GM21825 (cell line): Measurements from ENCODE around the gene PRSS53.
A peak's percentile ranks its signal among the peaks of the same experiment; 100 is the strongest.

ENCODE experiments used
- ATAC-seq: cut with Tn5 transposase; IDR thresholded peaks from one replicate; pipeline ENCODE4 v1.9.1; 2021; ENCODE audit warnings: mild to moderate bottlenecking, moderate library complexity; ENCODE audit not compliant: unreplicated experiment

PRSS53 gene

GRCh38 chr16:31055613-31056012 lies 33.1 kb downstream of the PRSS53 start:
- no peak for ATAC-seq

GRCh38 chr16:31052114-31052513 lies 36.6 kb downstream of the PRSS53 start:
- ATAC-seq = no peak

GRCh38 chr16:31050280-31051030 lies 38.3 kb downstream of the PRSS53 start:
- ATAC-seq = no peak

- ATAC-seq = no peak
These were observed 44.8 kb downstream of the PRSS53 start for GRCh38 chr16:31043898-31044481.

GRCh38 chr16:31043352-31043751 lies 45.4 kb downstream of the PRSS53 start:
- ATAC-seq = no peak

GRCh38 chr16:31042866-31043265 lies 45.9 kb downstream of the PRSS53 start:
- no peak for ATAC-seq

- ATAC-seq = no peak
These were observed 49.8 kb downstream of the PRSS53 start for GRCh38 chr16:31038993-31039392.

- ATAC-seq = no peak
These were observed 52.1 kb downstream of the PRSS53 start for GRCh38 chr16:31036691-31037090.

GRCh38 chr16:31033709-31034492 lies 54.8 kb downstream of the PRSS53 start:
- peak; percentile 37 for ATAC-seq
